22Rv1 (cell line): ENCODE measurements around the gene LDLRAD4.

Source experiments
- CTCF ChIP-seq: fragments of 450-650 bp; IDR thresholded peaks from 2 replicates; pipeline ENCODE4 v1.5.1; 2017; ENCODE audit warnings: mild to moderate bottlenecking
- ZFX ChIP-seq: fragments of 450-650 bp; IDR thresholded peaks from 2 replicates; pipeline ENCODE4 v1.6.1; 2017; ENCODE audit warnings: antibody characterized with exemption, borderline replicate concordance

- no peak for TF ChIP-seq CTCF
- TF ChIP-seq ZFX, result no peak
Observed at GRCh38 chr18:13618760-13619438, 400.3 kb downstream of the LDLRAD4 start.
